PC-3 (cell line): ENCODE data around the gene PFKM. TPM values are rescaled to one million over a fixed set of nuclear protein-coding genes. Genes with fewer than 3 reads are reported as not detected.

Experiments
- ATAC-seq: fragments of 200-7000 bp; cut with Tn5 transposase; 2 replicates; pipeline ENCODE4 v1.9.1; 2020; ENCODE audit warnings: mild to moderate bottlenecking, moderate library complexity
- BruUV-seq: library from RNA; stranded (reverse); fragments of 400-500 nt; replicated peaks from 2 replicates; lab custom pipeline; 2021; lab: Mats Ljungman, UMichigan
- CTCF ChIA-PET: fragments of 300-600 bp; sonication (Branson Sonifier 250); formaldehyde crosslinking; loops from one replicate; lab custom pipeline; 2022; ENCODE audit warnings: antibody characterized with exemption; lab: Charles Lee
- POLR2A ChIA-PET: fragments of 300-600 bp; sonication (Branson Sonifier 250); formaldehyde crosslinking; loops from one replicate; lab custom pipeline; 2022; ENCODE audit warnings: antibody characterized with exemption; ENCODE audit not compliant: unreplicated experiment; lab: Charles Lee
- DNase-seq: peaks from one replicate; pipeline ENCODE4 v3.0.0-alpha.2; 2015
- H2AFZ ChIP-seq: fragments of 300-600 bp; sonication (generic); 2 replicates; pipeline ENCODE4 v1.6.0; 2016; ENCODE audit warnings: antibody characterized with exemption, low read length
- H3F3A ChIP-seq: fragments of 300-600 bp; sonication (generic); one replicate; pipeline ENCODE4 v1.6.0; 2017; ENCODE audit warnings: antibody characterized with exemption, low read length, control low read depth, mild to moderate bottlenecking; ENCODE audit not compliant: unreplicated experiment
- H3K27ac ChIP-seq: fragments of 300-600 bp; sonication (generic); 2 replicates; pipeline ENCODE4 v1.5.1; 2016; ENCODE audit warnings: mild to moderate bottlenecking, low read length
- H3K27me3 ChIP-seq: fragments of 300-600 bp; sonication (generic); 2 replicates; pipeline ENCODE4 v1.6.1; 2016; ENCODE audit warnings: low read length, mixed read lengths
- H3K36me3 ChIP-seq: fragments of 300-600 bp; sonication (generic); 2 replicates; pipeline ENCODE4 v1.6.1; 2016; ENCODE audit warnings: low read depth, mixed run types, low read length, mixed read lengths
- H3K4me1 ChIP-seq: fragments of 300-600 bp; sonication (generic); 2 replicates; pipeline ENCODE4 v1.5.1; 2016; ENCODE audit warnings: low read length; ENCODE audit not compliant: insufficient read depth
- H3K4me2 ChIP-seq: fragments of 300-600 bp; sonication (generic); 2 replicates; pipeline ENCODE4 v1.6.0; 2016; ENCODE audit warnings: low read length
- H3K4me3 ChIP-seq: fragments of 300-600 bp; sonication (generic); 2 replicates; pipeline ENCODE4 v1.5.1; 2016; ENCODE audit warnings: mild to moderate bottlenecking, low read length, mixed read lengths
- H3K79me2 ChIP-seq: fragments of 300-600 bp; sonication (generic); 2 replicates; pipeline ENCODE4 v1.6.1; 2017; ENCODE audit warnings: low read length, mixed read lengths
- H3K9ac ChIP-seq: fragments of 300-600 bp; sonication (generic); 2 replicates; pipeline ENCODE4 v1.6.0; 2016; ENCODE audit warnings: mild to moderate bottlenecking, low read length
- H3K9me2 ChIP-seq: fragments of 300-600 bp; sonication (generic); replicated peaks from 2 replicates; pipeline ENCODE4 v1.6.1; 2016; ENCODE audit warnings: mixed run types, low read length, mixed read lengths
- H3K9me3 ChIP-seq: fragments of 300-600 bp; sonication (generic); 2 replicates; pipeline ENCODE4 v1.6.1; 2016; ENCODE audit warnings: low read length, mixed read lengths
- H4K20me1 ChIP-seq: fragments of 300-600 bp; sonication (generic); 2 replicates; pipeline ENCODE4 v1.6.1; 2016; ENCODE audit warnings: low read length, mixed read lengths
- CTCF ChIP-seq: fragments of 300-600 bp; sonication (generic); conservative IDR thresholded peaks from 2 replicates; pipeline ENCODE4 v1.5.1; 2017; ENCODE audit warnings: antibody characterized with exemption, low read depth, mild to moderate bottlenecking, low read length
- EZH2 ChIP-seq: fragments of 300-600 bp; sonication (generic); IDR thresholded peaks from one replicate; pipeline ENCODE4 v1.6.1; 2017; ENCODE audit warnings: antibody characterized with exemption, mild to moderate bottlenecking, low read length; ENCODE audit not compliant: unreplicated experiment
- EZH2phosphoT487 ChIP-seq: fragments of 300-600 bp; sonication (generic); IDR thresholded peaks from 2 replicates; pipeline ENCODE4 v1.6.1; 2018; ENCODE audit warnings: mild to moderate bottlenecking, antibody characterized with exemption, low read length, borderline replicate concordance
- intact Hi-C: fragments of 100-400 bp; cut with micrococcal nuclease; formaldehyde crosslinking; loops from 2 replicates; pipeline ENCODE4 v1.9.0; 2023
- total RNA-seq: library from RNA; depleted of rRNA; stranded (reverse); fragments of >200 nt; gene quantifications from 2 replicates; pipeline ENCODE4 v1.2.3, GENCODE V29; 2014

Gene PFKM
- total RNA-seq, 1 experiment from 2014 or later: 62.2 TPM

DNA sequence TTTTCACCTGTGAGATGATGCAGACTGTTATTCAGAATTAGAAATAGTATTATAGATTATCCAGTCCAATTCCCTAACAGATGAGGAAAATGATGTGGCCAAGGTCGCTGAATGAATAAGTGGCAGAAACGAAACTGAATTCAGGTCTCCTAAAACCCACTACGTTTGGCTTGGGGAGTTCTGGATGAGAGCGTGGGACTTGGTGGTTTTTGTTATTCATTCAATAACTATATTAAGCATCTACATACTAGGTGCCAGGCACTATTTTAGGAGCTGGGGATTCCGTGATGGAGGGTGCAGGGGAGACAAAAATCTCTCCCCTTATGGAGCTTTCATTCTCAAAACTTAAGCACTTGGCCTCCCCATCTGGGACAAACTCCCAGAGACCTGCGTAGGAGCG lies 63.5 kb downstream of the PFKM start:
- POLR2A ChIA-PET: no interaction called here
- Histone ChIP-seq H3F3A (no peaks in the 10 kb centered on the region), H4K20me1 (no peaks in the 10 kb centered on the region), H3K27ac (no peak overlapping the region), H3K36me3 (no peaks in the 10 kb centered on the region), H3K9me2 (no peaks in the 10 kb centered on the region), H2AFZ (peak overlapping the region; percentile 68), H3K4me2 (peak overlapping the region; percentile 80), H3K9me3 (no peaks in the 10 kb centered on the region), H3K27me3 (peaks cover 52% of the 10 kb centered on the region), H3K79me2 (no peaks in the 10 kb centered on the region), H3K9ac (no peak overlapping the region), H3K4me3 (peak overlapping the region; percentile 56), H3K4me1 (peaks cover 13% of the 10 kb centered on the region)
- ATAC-seq (no peak), DNase-seq (no peak)
- intact Hi-C loops: loop anchor here (10.0 kb wide), 1 partner anchor 278 kb away; the partner anchor contains the start of gene VDR
- BruUV-seq: no TSS peak
- TF ChIP-seq EZH2phosphoT487: no peak
- no peak for TF ChIP-seq CTCF
- TF ChIP-seq EZH2: no peak
- CTCF ChIA-PET: no interaction called here

DNA sequence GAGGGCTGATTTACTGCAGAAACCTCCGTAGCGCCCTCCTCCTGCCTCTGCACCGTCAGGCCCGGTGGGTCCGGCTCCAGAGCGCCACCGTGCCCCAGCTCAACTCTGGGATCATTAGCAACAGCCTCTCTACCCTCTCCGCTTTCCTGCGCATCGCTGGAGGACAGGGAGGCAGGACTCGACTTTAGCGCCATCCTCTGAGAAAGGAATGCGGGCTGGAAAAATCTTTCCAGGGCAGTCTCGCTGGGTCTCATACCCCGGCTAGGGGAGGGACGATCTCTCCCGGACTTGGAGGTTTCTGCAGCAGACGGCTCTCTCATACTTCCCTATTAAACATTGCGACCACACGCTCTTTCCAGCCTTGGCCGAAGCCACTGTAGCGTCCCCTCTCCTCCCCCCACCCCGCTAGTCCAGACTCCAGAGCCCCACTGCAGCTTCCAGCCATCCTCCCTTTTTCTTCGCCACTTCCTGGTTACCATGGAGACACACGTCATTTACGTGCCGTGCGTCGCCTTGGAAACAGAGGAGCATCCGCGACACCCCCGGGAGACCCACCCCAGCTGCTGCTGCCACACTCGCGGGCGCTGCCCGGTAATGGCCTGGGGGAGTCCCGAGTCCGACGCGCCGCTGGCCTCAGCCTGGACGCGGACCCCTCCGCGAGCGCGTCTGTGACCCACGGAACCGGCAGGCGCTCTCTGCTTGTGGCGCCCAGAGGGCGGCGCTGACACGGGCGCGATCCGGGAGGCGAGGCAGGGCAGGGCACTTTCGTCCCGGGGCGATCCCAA lies 64.1 kb downstream of the PFKM start, which contains the start of gene CCDC184:
TSS of gene CCDC184 (plus strand) at position 554 of the 785 bp plus-strand sequence. CDS start 479 bp downstream, outside the sequence.
- Histone ChIP-seq H2AFZ (peak within 1 kb of the TSS; percentile 68), H3K9me3 (no peaks in the 10 kb centered on the region), H3K4me2 (peak within 1 kb of the TSS; percentile 80), H3K4me1 (peaks cover 13% of the 10 kb centered on the region), H3K27me3 (peaks cover 45% of the 10 kb centered on the region), H3K79me2 (no peaks in the 10 kb centered on the region), H3K27ac (no peak within 1 kb of the TSS), H3K36me3 (no peaks in the 10 kb centered on the region), H3K9me2 (no peaks in the 10 kb centered on the region), H3K9ac (no peak within 1 kb of the TSS), H4K20me1 (no peaks in the 10 kb centered on the region), H3K4me3 (peak within 1 kb of the TSS; percentile 56), H3F3A (no peaks in the 10 kb centered on the region)
- ChIA-PET POLR2A (interaction anchor here (0.7 kb wide), 1 partner anchor 273 kb away, joined by 3 read pairs; no protein-coding TSS in a partner anchor), CTCF (no interaction called here)
- no TSS peak for BruUV-seq
- ATAC-seq: peak; percentile 51
- peak; percentile 15 for DNase-seq
- intact Hi-C loops: loop anchor here (10.0 kb wide), 1 partner anchor 278 kb away; the partner anchor contains the start of gene VDR
- TF ChIP-seq EZH2phosphoT487 (no peak), CTCF (peak; percentile 42)
